ENCODE measurements around the gene C9orf72. TPM values are rescaled to one million over a fixed set of nuclear protein-coding genes. Genes with fewer than 3 reads are reported as not detected.
"Not testable (repeated sequence)": the region's sequence is repeated elsewhere in the genome, so short reads cannot be mapped to it uniquely, and the experiment has no call there.

Gene C9orf72
- total RNA-seq, 2 donors from 2014 or later, result 20.8 to 25.4 TPM

GRCh38 chr9:27518006-27518405 is 55.3 kb downstream of the C9orf72 start:
- H3K4me1 Mint-ChIP-seq, result peaks cover 3% of the 10 kb centered on the region
- H3K36me3 Mint-ChIP-seq (ENCODE audit: low read depth), result peaks cover 5% of the 10 kb centered on the region
- H3K9me3 ChIP-seq (ENCODE audit: control insufficient read depth, low read length, poor library complexity, severe bottlenecking), result no peaks in the 10 kb centered on the region
- no peak overlapping the region for H3K4me3 Mint-ChIP-seq
- no peak overlapping the region for H3K27ac Mint-ChIP-seq
- H3K27me3 Mint-ChIP-seq, result peaks cover 17% of the 10 kb centered on the region
- ATAC-seq (no peak), DNase-seq (no peak)

- Mint-ChIP-seq H3K27ac (no peak overlapping the region), H3K4me1 (no peaks in the 10 kb centered on the region), H3K36me3 (ENCODE audit: low read depth) (peaks cover 2% of the 10 kb centered on the region), H3K4me3 (no peak overlapping the region), H3K27me3 (peaks cover 9% of the 10 kb centered on the region)
- ATAC-seq, result no peak
- DNase-seq, result no peak
- H3K9me3 ChIP-seq (ENCODE audit: control insufficient read depth, low read length, poor library complexity, severe bottlenecking), result no peaks in the 10 kb centered on the region
Measured at GRCh38 chr9:27514551-27514950, 58.7 kb downstream of the C9orf72 start.

GRCh38 chr9:27511771-27512170 is 61.5 kb downstream of the C9orf72 start:
- Mint-ChIP-seq H3K27ac (no peak overlapping the region), H3K27me3 (no peaks in the 10 kb centered on the region), H3K36me3 (ENCODE audit: low read depth) (no peaks in the 10 kb centered on the region), H3K4me3 (no peak overlapping the region), H3K4me1 (no peaks in the 10 kb centered on the region)
- no peak for DNase-seq
- ATAC-seq, result no peak
- H3K9me3 ChIP-seq (ENCODE audit: control insufficient read depth, low read length, poor library complexity, severe bottlenecking), result no peaks in the 10 kb centered on the region

- Mint-ChIP-seq H3K27ac (no peak overlapping the region), H3K4me1 (no peaks in the 10 kb centered on the region)
- no peak for ATAC-seq
Measured at GRCh38 chr9:27510780-27511179, 62.5 kb downstream of the C9orf72 start.

GRCh38 chr9:27506981-27507380 is 66.3 kb downstream of the C9orf72 start:
- ATAC-seq (no peak), DNase-seq (no peak)
- no peaks in the 10 kb centered on the region for H3K9me3 ChIP-seq (ENCODE audit: control insufficient read depth, low read length, poor library complexity, severe bottlenecking)
- peaks cover 6% of the 10 kb centered on the region for H3K27me3 Mint-ChIP-seq
- H3K4me1 Mint-ChIP-seq, result no peaks in the 10 kb centered on the region
- no peaks in the 10 kb centered on the region for H3K36me3 Mint-ChIP-seq (ENCODE audit: low read depth)
- no peak overlapping the region for H3K4me3 Mint-ChIP-seq
- H3K27ac Mint-ChIP-seq, result no peak overlapping the region

More at GRCh38 chr9:27510780-27511179, 62.5 kb downstream of the C9orf72 start:
- no peaks in the 10 kb centered on the region for H3K36me3 Mint-ChIP-seq (ENCODE audit: low read depth)
- no peaks in the 10 kb centered on the region for H3K9me3 ChIP-seq (ENCODE audit: control insufficient read depth, low read length, poor library complexity, severe bottlenecking)
- DNase-seq, result no peak
- H3K4me3 Mint-ChIP-seq, result no peak overlapping the region
- H3K27me3 Mint-ChIP-seq, result no peaks in the 10 kb centered on the region

GRCh38 chr9:27505744-27506161 is 67.5 kb downstream of the C9orf72 start:
- Mint-ChIP-seq H3K27ac (no peak overlapping the region), H3K4me3 (no peak overlapping the region), H3K4me1 (no peaks in the 10 kb centered on the region), H3K27me3 (peaks cover 6% of the 10 kb centered on the region), H3K36me3 (ENCODE audit: low read depth) (no peaks in the 10 kb centered on the region)
- ATAC-seq, result no peak
- DNase-seq, result no peak
- no peaks in the 10 kb centered on the region for H3K9me3 ChIP-seq (ENCODE audit: control insufficient read depth, low read length, poor library complexity, severe bottlenecking)

- no peaks in the 10 kb centered on the region for H3K9me3 ChIP-seq (ENCODE audit: control insufficient read depth, low read length, poor library complexity, severe bottlenecking)
- peaks cover 6% of the 10 kb centered on the region for H3K27me3 Mint-ChIP-seq
- ATAC-seq, result no peak
- peaks cover 2% of the 10 kb centered on the region for H3K4me1 Mint-ChIP-seq
- no peaks in the 10 kb centered on the region for H3K36me3 Mint-ChIP-seq (ENCODE audit: low read depth)
- no peak overlapping the region for H3K27ac Mint-ChIP-seq
- no peak for DNase-seq
- H3K4me3 Mint-ChIP-seq, result no peak overlapping the region
Measured at GRCh38 chr9:27504259-27504658, 69.0 kb downstream of the C9orf72 start.

- ATAC-seq, result no peak
- Mint-ChIP-seq H3K4me3 (no peak overlapping the region), H3K4me1 (peaks cover 2% of the 10 kb centered on the region), H3K36me3 (ENCODE audit: low read depth) (no peaks in the 10 kb centered on the region), H3K27me3 (peaks cover 6% of the 10 kb centered on the region), H3K27ac (no peak overlapping the region)
- no peak for DNase-seq
- H3K9me3 ChIP-seq (ENCODE audit: control insufficient read depth, low read length, poor library complexity, severe bottlenecking), result no peaks in the 10 kb centered on the region
Measured at GRCh38 chr9:27503623-27504022, 69.7 kb downstream of the C9orf72 start.

- not testable (repeated sequence) for H3K27me3 Mint-ChIP-seq; H3K4me1 Mint-ChIP-seq; H3K27ac Mint-ChIP-seq; DNase-seq; H3K4me3 Mint-ChIP-seq; ATAC-seq; H3K36me3 Mint-ChIP-seq (ENCODE audit: low read depth); H3K9me3 ChIP-seq (ENCODE audit: control insufficient read depth, low read length, poor library complexity, severe bottlenecking)
Measured at GRCh38 chr9:27500902-27501301, 72.4 kb downstream of the C9orf72 start.

- ATAC-seq (no peak), DNase-seq (no peak)
- peaks cover 2% of the 10 kb centered on the region for H3K4me1 Mint-ChIP-seq
- H3K9me3 ChIP-seq (ENCODE audit: control insufficient read depth, low read length, poor library complexity, severe bottlenecking), result no peaks in the 10 kb centered on the region
- H3K36me3 Mint-ChIP-seq (ENCODE audit: low read depth), result no peaks in the 10 kb centered on the region
- no peak overlapping the region for H3K27ac Mint-ChIP-seq
- H3K27me3 Mint-ChIP-seq, result peaks cover 6% of the 10 kb centered on the region
- no peak overlapping the region for H3K4me3 Mint-ChIP-seq
Measured at GRCh38 chr9:27499451-27499850, 73.8 kb downstream of the C9orf72 start.

- no peak overlapping the region for H3K27ac Mint-ChIP-seq
- no peak overlapping the region for H3K4me3 Mint-ChIP-seq
- DNase-seq, result no peak
- ATAC-seq, result no peak
- no peaks in the 10 kb centered on the region for H3K9me3 ChIP-seq (ENCODE audit: control insufficient read depth, low read length, poor library complexity, severe bottlenecking)
- no peaks in the 10 kb centered on the region for H3K27me3 Mint-ChIP-seq
- no peaks in the 10 kb centered on the region for H3K36me3 Mint-ChIP-seq (ENCODE audit: low read depth)
- peaks cover 2% of the 10 kb centered on the region for H3K4me1 Mint-ChIP-seq
Measured at GRCh38 chr9:27497883-27498417, 75.3 kb downstream of the C9orf72 start.

Other genes with a start within 250 kb of the C9orf72 start
- gene IFNK, start 49.2 kb downstream of the C9orf72 start, total RNA-seq, result not detected
- under 1 TPM; 0.42 to 0.57 TPM for gene MOB3B, start 43.7 kb downstream of the C9orf72 start, total RNA-seq

All from T-helper 17 cell (primary cell).